CD1c-positive myeloid dendritic cell (primary cell): ENCODE results near the gene GRHL1.
"Not testable (repeated sequence)": the region's sequence is repeated elsewhere in the genome, so short reads cannot be mapped to it uniquely, and the experiment has no call there.

ENCODE experiments used
- DNase-seq: peaks from one replicate; pipeline ENCODE4 v3.0.0-alpha.2; 2016; ENCODE audit errors: extremely low spot score

GRHL1 gene

GRCh38 chr2:9951522-9952285 lies at the start of gene GRHL1:
Gene GRHL1 (plus strand): TSS chr2:9951693. CDS start chr2:9951834, 141 bp downstream.
- DNase-seq: peak; percentile 97

GRCh38 chr2:9905413-9905812 lies 46.1 kb upstream of the GRHL1 start:
- no peak for DNase-seq

- DNase-seq: no peak
Observed at GRCh38 chr2:9907402-9907801, 44.1 kb upstream of the GRHL1 start.

- DNase-seq: no peak
Observed at GRCh38 chr2:9908639-9909038, 42.9 kb upstream of the GRHL1 start.

GRCh38 chr2:9909106-9909505 lies 42.4 kb upstream of the GRHL1 start:
- no peak for DNase-seq

- DNase-seq: no peak
Observed at GRCh38 chr2:9910699-9911098, 40.8 kb upstream of the GRHL1 start.

- no peak for DNase-seq
Observed at GRCh38 chr2:9912468-9912867, 39.0 kb upstream of the GRHL1 start.

- DNase-seq: no peak
Observed at GRCh38 chr2:9914384-9915065, 37.0 kb upstream of the GRHL1 start.

- DNase-seq: no peak
Observed at GRCh38 chr2:9918275-9918674, 33.2 kb upstream of the GRHL1 start.

- no peak for DNase-seq
Observed at GRCh38 chr2:9919512-9919911, 32.0 kb upstream of the GRHL1 start.

- DNase-seq: not testable (repeated sequence)
Observed at GRCh38 chr2:9927020-9927419, 24.5 kb upstream of the GRHL1 start.

- no peak for DNase-seq
Observed at GRCh38 chr2:9937258-9937657, 14.2 kb upstream of the GRHL1 start.

- DNase-seq: no peak
Observed at GRCh38 chr2:9937968-9938367, 13.5 kb upstream of the GRHL1 start.

GRCh38 chr2:9939587-9940485 lies 11.7 kb upstream of the GRHL1 start:
- DNase-seq: no peak

GRCh38 chr2:9941196-9941995 lies 10.1 kb upstream of the GRHL1 start:
- DNase-seq: no peak

- no peak for DNase-seq
Observed at GRCh38 chr2:9941996-9942390, 9.5 kb upstream of the GRHL1 start.

GRCh38 chr2:9944330-9944758 lies 7.1 kb upstream of the GRHL1 start:
- DNase-seq: no peak

- DNase-seq: no peak
Observed at GRCh38 chr2:9945596-9945995, 5.9 kb upstream of the GRHL1 start.

- no peak for DNase-seq
Observed at GRCh38 chr2:9946076-9946475, 5.4 kb upstream of the GRHL1 start.

GRCh38 chr2:9946818-9947217 lies 4.7 kb upstream of the GRHL1 start:
- DNase-seq: no peak

GRCh38 chr2:9948721-9949120 lies 2.8 kb upstream of the GRHL1 start:
- DNase-seq: no peak
